ENCODE data around the gene LRRTM4. TPM values are rescaled to one million over a fixed set of nuclear protein-coding genes. Genes with fewer than 3 reads are reported as not detected.

LRRTM4 gene
- total RNA-seq, 1 experiment from 2014 or later, result 0.23 TPM

DNA sequence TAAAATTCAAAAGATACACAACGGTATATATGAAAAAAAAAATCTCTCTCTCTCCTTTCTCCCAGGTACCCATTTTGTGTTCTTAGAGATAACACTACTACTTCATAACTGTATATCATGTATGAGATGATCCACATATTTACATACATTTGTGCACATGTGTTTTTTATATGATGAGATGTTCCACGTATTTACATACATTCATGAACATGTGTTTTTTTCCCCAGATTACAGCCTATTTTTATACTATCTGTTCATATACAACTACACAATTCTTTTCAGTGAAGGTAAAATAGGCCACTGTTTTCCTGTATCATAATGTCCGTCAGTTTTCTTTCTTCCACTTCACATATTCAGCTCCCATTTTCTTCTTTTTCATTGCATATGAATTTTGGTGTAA lies 808.9 kb downstream of the LRRTM4 start:
- H3K4me3 ChIP-seq (ENCODE audit: low read depth in 2 of 2, low read length in 2 of 2), result no peak overlapping the region
- H3K27ac ChIP-seq (ENCODE audit: low read length), result no peak overlapping the region
- ATAC-seq (no peak), DNase-seq (ENCODE audit: low read depth, low spot score) (no peak)
- H3K36me3 ChIP-seq (ENCODE audit: control insufficient read depth, insufficient read depth, low read length), result no peaks in the 10 kb centered on the region
- no peaks in the 10 kb centered on the region for H3K9me3 ChIP-seq (ENCODE audit: control insufficient read depth, insufficient read depth, low read depth, low read length)
- ChIA-PET CTCF (no interaction called here), POLR2A (no interaction called here)
- no peaks in the 10 kb centered on the region for H3K4me1 ChIP-seq (ENCODE audit: control insufficient read depth, insufficient read depth, low read length)
- TF ChIP-seq TCF7L2 (IDR thresholded peaks at IDR 0.05; ENCODE audit: low read depth, low read length) (no peak), POLR2AphosphoS5 (IDR thresholded peaks at IDR 0.05; ENCODE audit: low read depth, low read length) (no peak), SIN3A (IDR thresholded peaks at IDR 0.05; ENCODE audit: borderline replicate concordance, insufficient read depth, low read depth, low read length) (no peak)
- TF ChIP-seq, protein P1, sequence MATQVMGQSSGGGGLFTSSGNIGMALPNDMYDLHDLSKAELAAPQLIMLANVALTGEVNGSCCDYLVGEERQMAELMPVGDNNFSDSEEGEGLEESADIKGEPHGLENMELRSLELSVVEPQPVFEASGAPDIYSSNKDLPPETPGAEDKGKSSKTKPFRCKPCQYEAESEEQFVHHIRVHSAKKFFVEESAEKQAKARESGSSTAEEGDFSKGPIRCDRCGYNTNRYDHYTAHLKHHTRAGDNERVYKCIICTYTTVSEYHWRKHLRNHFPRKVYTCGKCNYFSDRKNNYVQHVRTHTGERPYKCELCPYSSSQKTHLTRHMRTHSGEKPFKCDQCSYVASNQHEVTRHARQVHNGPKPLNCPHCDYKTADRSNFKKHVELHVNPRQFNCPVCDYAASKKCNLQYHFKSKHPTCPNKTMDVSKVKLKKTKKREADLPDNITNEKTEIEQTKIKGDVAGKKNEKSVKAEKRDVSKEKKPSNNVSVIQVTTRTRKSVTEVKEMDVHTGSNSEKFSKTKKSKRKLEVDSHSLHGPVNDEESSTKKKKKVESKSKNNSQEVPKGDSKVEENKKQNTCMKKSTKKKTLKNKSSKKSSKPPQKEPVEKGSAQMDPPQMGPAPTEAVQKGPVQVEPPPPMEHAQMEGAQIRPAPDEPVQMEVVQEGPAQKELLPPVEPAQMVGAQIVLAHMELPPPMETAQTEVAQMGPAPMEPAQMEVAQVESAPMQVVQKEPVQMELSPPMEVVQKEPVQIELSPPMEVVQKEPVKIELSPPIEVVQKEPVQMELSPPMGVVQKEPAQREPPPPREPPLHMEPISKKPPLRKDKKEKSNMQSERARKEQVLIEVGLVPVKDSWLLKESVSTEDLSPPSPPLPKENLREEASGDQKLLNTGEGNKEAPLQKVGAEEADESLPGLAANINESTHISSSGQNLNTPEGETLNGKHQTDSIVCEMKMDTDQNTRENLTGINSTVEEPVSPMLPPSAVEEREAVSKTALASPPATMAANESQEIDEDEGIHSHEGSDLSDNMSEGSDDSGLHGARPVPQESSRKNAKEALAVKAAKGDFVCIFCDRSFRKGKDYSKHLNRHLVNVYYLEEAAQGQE (IDR thresholded peaks at IDR 0.05; ENCODE audit: insufficient read depth in 1 of 2, low read depth in 2 of 2, low read length in 1 of 2), result no peak
- TF ChIP-seq, protein P2, sequence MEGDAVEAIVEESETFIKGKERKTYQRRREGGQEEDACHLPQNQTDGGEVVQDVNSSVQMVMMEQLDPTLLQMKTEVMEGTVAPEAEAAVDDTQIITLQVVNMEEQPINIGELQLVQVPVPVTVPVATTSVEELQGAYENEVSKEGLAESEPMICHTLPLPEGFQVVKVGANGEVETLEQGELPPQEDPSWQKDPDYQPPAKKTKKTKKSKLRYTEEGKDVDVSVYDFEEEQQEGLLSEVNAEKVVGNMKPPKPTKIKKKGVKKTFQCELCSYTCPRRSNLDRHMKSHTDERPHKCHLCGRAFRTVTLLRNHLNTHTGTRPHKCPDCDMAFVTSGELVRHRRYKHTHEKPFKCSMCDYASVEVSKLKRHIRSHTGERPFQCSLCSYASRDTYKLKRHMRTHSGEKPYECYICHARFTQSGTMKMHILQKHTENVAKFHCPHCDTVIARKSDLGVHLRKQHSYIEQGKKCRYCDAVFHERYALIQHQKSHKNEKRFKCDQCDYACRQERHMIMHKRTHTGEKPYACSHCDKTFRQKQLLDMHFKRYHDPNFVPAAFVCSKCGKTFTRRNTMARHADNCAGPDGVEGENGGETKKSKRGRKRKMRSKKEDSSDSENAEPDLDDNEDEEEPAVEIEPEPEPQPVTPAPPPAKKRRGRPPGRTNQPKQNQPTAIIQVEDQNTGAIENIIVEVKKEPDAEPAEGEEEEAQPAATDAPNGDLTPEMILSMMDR (IDR thresholded peaks at IDR 0.05), result no peak
- intact Hi-C loops (cut with micrococcal nuclease; ENCODE audit: unreplicated experiment) (no loop called here), in situ Hi-C loops (cut with HindIII; ENCODE audit: low pct_unique_long_range_greater_than_20kb, low sequenced_read_pairs) (no loop called here)
- BruUV-seq (replicated peaks), result no TSS peak
- H3K27me3 ChIP-seq (ENCODE audit: control insufficient read depth, insufficient read depth, low read length), result no peaks in the 10 kb centered on the region

DNA sequence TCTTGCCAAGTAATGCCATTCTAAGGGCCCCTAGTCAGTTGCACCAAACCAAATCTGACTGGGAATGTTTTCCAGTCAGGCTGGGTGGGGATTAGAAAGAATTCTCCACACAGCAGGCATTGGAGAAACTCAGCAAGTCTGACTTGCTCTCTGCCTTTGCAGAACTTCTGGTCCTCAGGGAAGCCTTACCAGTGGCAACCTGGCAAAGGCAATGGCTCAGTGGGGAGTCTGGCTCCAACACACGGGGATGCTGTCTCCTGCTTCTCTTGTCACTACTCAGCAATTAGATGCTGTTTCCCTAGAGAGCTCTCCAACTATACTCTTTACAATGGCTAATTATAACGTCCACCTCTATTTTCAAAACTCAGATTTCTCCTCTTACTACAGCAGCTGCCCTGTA lies 810.7 kb downstream of the LRRTM4 start:
- no peaks in the 10 kb centered on the region for H3K27me3 ChIP-seq (ENCODE audit: control insufficient read depth, insufficient read depth, low read length)

More for the DNA sequence above, 810.7 kb downstream of the LRRTM4 start:
- no peak for DNase-seq (ENCODE audit: low read depth, low spot score)
- H3K9me3 ChIP-seq (ENCODE audit: control insufficient read depth, insufficient read depth, low read depth, low read length), result no peaks in the 10 kb centered on the region
- H3K4me1 ChIP-seq (ENCODE audit: control insufficient read depth, insufficient read depth, low read length), result no peaks in the 10 kb centered on the region
- ATAC-seq, result no peak
- CTCF ChIA-PET, result no interaction called here
- in situ Hi-C loops (cut with HindIII; ENCODE audit: low pct_unique_long_range_greater_than_20kb, low sequenced_read_pairs), result no loop called here
- intact Hi-C loops (cut with micrococcal nuclease; ENCODE audit: unreplicated experiment), result no loop called here
- no peak overlapping the region for H3K27ac ChIP-seq (ENCODE audit: low read length)
- TF ChIP-seq SIN3A (IDR thresholded peaks at IDR 0.05; ENCODE audit: borderline replicate concordance, insufficient read depth, low read depth, low read length) (no peak), TCF7L2 (IDR thresholded peaks at IDR 0.05; ENCODE audit: low read depth, low read length) (no peak), POLR2AphosphoS5 (IDR thresholded peaks at IDR 0.05; ENCODE audit: low read depth, low read length) (no peak)
- TF ChIP-seq, protein P2 (IDR thresholded peaks at IDR 0.05), result no peak
- TF ChIP-seq, protein P1 (IDR thresholded peaks at IDR 0.05; ENCODE audit: insufficient read depth in 1 of 2, low read depth in 2 of 2, low read length in 1 of 2), result no peak
- H3K36me3 ChIP-seq (ENCODE audit: control insufficient read depth, insufficient read depth, low read length), result no peaks in the 10 kb centered on the region
- BruUV-seq (replicated peaks), result no TSS peak
- no peak overlapping the region for H3K4me3 ChIP-seq (ENCODE audit: low read depth in 2 of 2, low read length in 2 of 2)
- POLR2A ChIA-PET, result no interaction called here
